ENCODE measurements around the gene DNTT.

The DNTT gene

GRCh38 chr10:96285331-96285752, 18.9 kb upstream of the DNTT start:
- DNase-seq (ENCODE audit: low read depth): no peak
- no peak overlapping the region for H3K4me3 ChIP-seq (ENCODE audit: low read depth, low read length)
- TF ChIP-seq CTCF (IDR thresholded peaks at IDR 0.05; ENCODE audit: low read depth, low read length) (no peak), MYC (IDR thresholded peaks at IDR 0.05; ENCODE audit: low read depth, low read length) (no peak), POLR2A (IDR thresholded peaks at IDR 0.05; ENCODE audit: extremely low read depth, insufficient read length) (no peak), MAX (IDR thresholded peaks at IDR 0.05; ENCODE audit: low read depth, low read length) (no peak)

DNA sequence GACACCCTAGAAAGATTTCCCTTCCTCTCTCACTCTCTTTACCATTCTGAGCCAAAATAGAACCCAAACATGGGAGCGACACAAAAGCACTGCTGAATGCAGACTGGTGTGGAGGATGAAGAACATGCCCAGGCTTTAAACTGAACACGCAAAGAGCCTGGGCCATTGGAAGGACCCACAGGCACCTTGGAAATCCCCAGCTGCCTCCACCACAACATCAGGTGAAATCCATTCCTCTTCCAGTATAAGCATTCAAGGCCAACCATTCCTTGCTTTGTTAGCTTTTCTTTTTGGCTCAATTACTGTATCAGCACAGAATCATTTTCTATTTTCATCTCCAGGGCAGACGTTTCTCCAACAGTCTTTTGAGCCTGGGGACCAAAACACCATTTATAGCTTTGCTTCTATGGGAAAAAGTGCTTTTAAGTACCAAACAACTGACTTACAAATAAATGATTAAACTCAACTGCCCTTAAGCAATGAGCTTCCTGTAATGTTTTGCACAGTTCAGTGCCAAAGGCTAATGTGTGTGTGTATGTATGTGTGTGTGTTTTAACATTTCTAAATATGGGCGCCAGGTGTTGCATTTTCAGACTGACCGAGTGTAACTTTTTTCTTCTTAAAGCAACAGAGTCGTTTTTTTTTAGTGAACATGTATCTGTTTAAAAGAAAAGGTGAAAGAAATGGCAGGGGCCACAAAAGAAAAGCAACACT, 16.7 kb upstream of the DNTT start:
- no peak overlapping the region for H3K4me3 ChIP-seq (ENCODE audit: low read depth, low read length)
- no peak for DNase-seq (ENCODE audit: low read depth)
- TF ChIP-seq CTCF (IDR thresholded peaks at IDR 0.05; ENCODE audit: low read depth, low read length) (no peak), MYC (IDR thresholded peaks at IDR 0.05; ENCODE audit: low read depth, low read length) (no peak), POLR2A (IDR thresholded peaks at IDR 0.05; ENCODE audit: extremely low read depth, insufficient read length) (no peak), MAX (IDR thresholded peaks at IDR 0.05; ENCODE audit: low read depth, low read length) (no peak)

DNA sequence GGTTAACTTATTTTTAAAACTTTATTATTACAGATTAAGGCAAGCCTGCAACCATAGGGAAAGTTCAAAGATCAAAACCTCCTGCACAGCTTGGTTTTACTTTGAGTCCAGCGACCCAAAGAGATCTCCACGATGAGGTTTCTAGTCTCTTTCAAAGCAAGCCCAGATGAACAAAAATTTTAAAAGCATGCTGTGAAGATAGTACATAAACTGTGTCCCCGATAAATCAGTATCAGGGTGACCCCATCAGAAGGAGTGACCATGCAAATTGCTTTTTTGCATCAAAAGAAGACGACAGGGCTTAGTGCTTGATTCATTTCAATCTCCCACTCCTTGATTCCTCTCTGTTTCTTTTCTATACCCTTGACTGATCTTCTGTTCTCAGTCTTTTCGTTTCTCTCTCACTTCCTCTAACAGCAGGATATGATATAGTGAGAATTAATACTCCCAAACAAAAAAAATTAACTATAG, 16.0 kb upstream of the DNTT start:
- DNase-seq (ENCODE audit: low read depth): no peak
- H3K4me3 ChIP-seq (ENCODE audit: low read depth, low read length): no peak overlapping the region
- TF ChIP-seq CTCF (IDR thresholded peaks at IDR 0.05; ENCODE audit: low read depth, low read length) (no peak), MAX (IDR thresholded peaks at IDR 0.05; ENCODE audit: low read depth, low read length) (no peak), MYC (IDR thresholded peaks at IDR 0.05; ENCODE audit: low read depth, low read length) (no peak), POLR2A (IDR thresholded peaks at IDR 0.05; ENCODE audit: extremely low read depth, insufficient read length) (no peak)

- DNase-seq (ENCODE audit: low read depth): no peak
- no peak overlapping the region for H3K4me3 ChIP-seq (ENCODE audit: low read depth, low read length)
- TF ChIP-seq MAX (IDR thresholded peaks at IDR 0.05; ENCODE audit: low read depth, low read length): no peak
- TF ChIP-seq CTCF (IDR thresholded peaks at IDR 0.05; ENCODE audit: low read depth, low read length): no peak
- TF ChIP-seq POLR2A (IDR thresholded peaks at IDR 0.05; ENCODE audit: extremely low read depth, insufficient read length): no peak
- TF ChIP-seq MYC (IDR thresholded peaks at IDR 0.05; ENCODE audit: low read depth, low read length): no peak
Measured at GRCh38 chr10:96289218-96289910, 14.9 kb upstream of the DNTT start.

- TF ChIP-seq CTCF (IDR thresholded peaks at IDR 0.05; ENCODE audit: low read depth, low read length) (no peak), POLR2A (IDR thresholded peaks at IDR 0.05; ENCODE audit: extremely low read depth, insufficient read length) (no peak), MAX (IDR thresholded peaks at IDR 0.05; ENCODE audit: low read depth, low read length) (no peak), MYC (IDR thresholded peaks at IDR 0.05; ENCODE audit: low read depth, low read length) (no peak)
- DNase-seq (ENCODE audit: low read depth): no peak
- no peak overlapping the region for H3K4me3 ChIP-seq (ENCODE audit: low read depth, low read length)
Measured at GRCh38 chr10:96290368-96291133, 13.7 kb upstream of the DNTT start.

All from NB4 (cell line).